C4-2B (cell line): ENCODE results near the gene KCNN4.

Experiments used
- H3K27ac ChIP-seq: fragments of 450-650 bp; 2 replicates; pipeline ENCODE4 v1.5.1; 2017
- ZFX ChIP-seq: fragments of 450-650 bp; IDR thresholded peaks from 2 replicates; pipeline ENCODE4 v1.6.1; 2017
- TF ChIP-seq, protein P1 (sequence below): fragments of 450-650 bp; conservative IDR thresholded peaks from 2 replicates; pipeline ENCODE4 v1.5.1; 2017; ENCODE audit warnings: mild to moderate bottlenecking

Gene KCNN4

DNA sequence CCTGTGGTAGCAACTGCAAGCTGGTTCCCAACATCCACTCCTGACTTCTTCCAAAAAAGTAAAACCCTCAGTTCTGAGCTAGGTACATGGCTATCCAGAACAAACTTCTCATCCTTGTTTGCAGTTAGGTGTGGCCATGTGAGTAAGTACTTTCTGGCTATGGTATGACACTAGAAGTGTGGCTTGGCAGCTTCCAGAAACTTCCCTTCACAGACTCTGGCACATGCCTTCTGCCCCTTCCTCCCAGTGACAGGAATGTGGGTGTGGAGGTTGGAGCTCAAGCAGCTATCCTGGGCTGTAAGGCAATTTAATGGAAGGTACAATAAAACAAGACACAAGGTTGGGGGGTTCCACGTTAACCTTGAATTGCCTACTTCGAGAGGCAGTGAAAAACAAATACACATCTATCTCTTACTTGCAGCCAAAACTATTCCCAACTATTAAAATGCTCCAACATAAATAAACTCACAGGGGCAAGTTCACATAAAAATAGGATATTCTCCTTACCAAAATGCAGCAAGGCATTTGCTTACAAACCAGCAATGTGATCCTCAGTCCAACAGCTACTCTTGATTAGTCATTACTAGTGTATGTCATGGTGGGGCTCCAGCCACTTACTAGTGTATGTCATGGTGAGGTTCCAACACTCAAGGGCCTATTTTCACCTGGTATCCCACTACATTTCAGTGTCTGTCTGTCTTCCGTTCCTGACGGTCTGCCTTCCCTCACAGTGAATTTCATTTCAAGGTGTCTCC, 29.1 kb downstream of the KCNN4 start:
- no peak overlapping the region for H3K27ac ChIP-seq
- no peak for TF ChIP-seq ZFX
- TF ChIP-seq, protein P1, sequence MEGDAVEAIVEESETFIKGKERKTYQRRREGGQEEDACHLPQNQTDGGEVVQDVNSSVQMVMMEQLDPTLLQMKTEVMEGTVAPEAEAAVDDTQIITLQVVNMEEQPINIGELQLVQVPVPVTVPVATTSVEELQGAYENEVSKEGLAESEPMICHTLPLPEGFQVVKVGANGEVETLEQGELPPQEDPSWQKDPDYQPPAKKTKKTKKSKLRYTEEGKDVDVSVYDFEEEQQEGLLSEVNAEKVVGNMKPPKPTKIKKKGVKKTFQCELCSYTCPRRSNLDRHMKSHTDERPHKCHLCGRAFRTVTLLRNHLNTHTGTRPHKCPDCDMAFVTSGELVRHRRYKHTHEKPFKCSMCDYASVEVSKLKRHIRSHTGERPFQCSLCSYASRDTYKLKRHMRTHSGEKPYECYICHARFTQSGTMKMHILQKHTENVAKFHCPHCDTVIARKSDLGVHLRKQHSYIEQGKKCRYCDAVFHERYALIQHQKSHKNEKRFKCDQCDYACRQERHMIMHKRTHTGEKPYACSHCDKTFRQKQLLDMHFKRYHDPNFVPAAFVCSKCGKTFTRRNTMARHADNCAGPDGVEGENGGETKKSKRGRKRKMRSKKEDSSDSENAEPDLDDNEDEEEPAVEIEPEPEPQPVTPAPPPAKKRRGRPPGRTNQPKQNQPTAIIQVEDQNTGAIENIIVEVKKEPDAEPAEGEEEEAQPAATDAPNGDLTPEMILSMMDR: no peak

DNA sequence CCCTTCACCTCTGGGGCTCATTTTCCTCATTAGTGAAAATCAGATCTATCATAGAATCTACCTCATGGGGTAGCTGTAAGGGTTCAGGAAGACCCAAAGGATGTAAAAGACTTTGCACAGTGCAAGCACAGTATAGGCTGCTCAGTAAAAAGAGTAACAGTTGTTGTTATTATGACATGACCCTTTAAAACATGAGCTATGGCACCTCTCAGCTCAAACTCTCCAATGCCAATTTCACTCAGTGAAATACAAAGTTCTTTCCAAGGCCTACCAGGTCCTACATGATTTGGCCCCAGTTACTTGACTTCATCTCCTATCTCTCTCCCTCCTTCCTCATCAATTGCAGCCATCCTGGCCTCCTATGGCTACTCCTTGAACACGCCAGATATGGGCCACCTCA, 30.9 kb downstream of the KCNN4 start:
- H3K27ac ChIP-seq: no peak overlapping the region
- no peak for TF ChIP-seq ZFX
- TF ChIP-seq, protein P1: no peak

- TF ChIP-seq, protein P1: no peak
- TF ChIP-seq ZFX: no peak
- H3K27ac ChIP-seq: no peak overlapping the region
Measured at GRCh38 chr19:43749152-43749551, 31.6 kb downstream of the KCNN4 start.

DNA sequence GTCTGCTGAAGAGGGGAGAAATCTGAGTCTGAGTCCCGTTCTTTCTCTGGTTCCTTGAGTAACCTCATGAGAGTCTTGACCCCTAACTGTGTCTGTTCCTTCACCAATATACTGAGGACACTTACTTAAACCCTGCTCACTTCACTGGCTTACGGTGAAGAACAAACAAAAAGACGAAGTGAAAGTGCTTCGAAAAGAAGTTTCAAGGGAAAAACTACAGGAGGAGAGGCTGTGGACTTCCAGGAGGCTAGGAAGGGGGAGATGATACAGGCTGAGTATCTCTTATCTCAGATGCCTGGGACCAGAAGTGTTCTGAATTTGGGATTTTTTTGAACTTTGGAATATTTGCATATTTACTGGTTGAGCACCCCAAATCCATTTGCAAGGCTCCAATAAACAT, 32.1 kb downstream of the KCNN4 start:
- H3K27ac ChIP-seq: no peak overlapping the region
- TF ChIP-seq, protein P1: no peak
- no peak for TF ChIP-seq ZFX

DNA sequence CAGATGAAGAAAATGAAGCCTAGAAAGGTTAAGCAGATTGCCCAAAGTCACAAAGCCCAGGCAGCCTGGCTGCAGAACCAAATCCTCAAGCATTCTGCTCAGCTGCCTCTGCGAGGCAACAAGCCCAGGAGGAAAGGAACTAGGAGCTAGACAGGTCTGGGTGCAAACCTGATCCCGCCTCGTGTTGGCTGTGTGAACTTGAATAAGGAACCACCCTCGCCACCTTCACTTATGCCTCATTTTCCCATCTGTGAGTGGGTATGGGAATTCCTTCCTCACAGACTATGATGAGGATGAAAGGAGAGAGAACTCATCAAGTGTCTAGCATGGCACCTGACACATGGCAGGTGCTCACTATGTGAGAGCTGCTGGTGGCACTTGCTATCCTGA, 32.6 kb downstream of the KCNN4 start:
- H3K27ac ChIP-seq: no peak overlapping the region
- no peak for TF ChIP-seq ZFX
- TF ChIP-seq, protein P1: no peak

- no peak overlapping the region for H3K27ac ChIP-seq
- TF ChIP-seq, protein P1: no peak
- no peak for TF ChIP-seq ZFX
Measured at GRCh38 chr19:43747557-43748204, 33.1 kb downstream of the KCNN4 start.

GRCh38 chr19:43743059-43743458, 37.7 kb downstream of the KCNN4 start:
- H3K27ac ChIP-seq: no peak overlapping the region
- TF ChIP-seq, protein P1: no peak
- TF ChIP-seq ZFX: no peak
